ENCODE results near the gene AOC3.

DNA sequence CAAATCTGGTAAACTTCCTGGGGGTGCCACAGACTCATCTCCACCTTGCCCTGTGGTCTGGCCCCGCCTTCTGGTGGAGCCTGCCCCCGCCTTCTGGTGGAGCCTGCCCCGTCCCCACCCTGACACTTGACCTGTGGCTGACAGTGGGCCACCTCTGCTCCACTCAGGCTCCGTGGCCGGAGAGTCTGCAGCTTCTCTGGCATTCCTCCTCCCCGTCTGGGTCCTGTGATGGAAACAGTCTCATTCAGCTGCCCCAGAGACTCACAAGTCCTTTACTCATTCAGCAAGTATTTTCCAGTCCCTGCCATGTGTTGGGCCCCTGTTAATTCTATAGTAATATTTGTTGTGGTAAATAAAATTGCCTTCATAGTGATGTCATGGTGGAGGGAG is 28.6 kb downstream of the AOC3 start:
- TF ChIP-seq, protein P1, sequence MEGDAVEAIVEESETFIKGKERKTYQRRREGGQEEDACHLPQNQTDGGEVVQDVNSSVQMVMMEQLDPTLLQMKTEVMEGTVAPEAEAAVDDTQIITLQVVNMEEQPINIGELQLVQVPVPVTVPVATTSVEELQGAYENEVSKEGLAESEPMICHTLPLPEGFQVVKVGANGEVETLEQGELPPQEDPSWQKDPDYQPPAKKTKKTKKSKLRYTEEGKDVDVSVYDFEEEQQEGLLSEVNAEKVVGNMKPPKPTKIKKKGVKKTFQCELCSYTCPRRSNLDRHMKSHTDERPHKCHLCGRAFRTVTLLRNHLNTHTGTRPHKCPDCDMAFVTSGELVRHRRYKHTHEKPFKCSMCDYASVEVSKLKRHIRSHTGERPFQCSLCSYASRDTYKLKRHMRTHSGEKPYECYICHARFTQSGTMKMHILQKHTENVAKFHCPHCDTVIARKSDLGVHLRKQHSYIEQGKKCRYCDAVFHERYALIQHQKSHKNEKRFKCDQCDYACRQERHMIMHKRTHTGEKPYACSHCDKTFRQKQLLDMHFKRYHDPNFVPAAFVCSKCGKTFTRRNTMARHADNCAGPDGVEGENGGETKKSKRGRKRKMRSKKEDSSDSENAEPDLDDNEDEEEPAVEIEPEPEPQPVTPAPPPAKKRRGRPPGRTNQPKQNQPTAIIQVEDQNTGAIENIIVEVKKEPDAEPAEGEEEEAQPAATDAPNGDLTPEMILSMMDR (IDR thresholded peaks at IDR 0.05), result no peak
- TF ChIP-seq POLR2A (IDR thresholded peaks at IDR 0.05), result no peak

Measured in adrenal gland (tissue), 5 donors.